GM12864 (cell line): Measurements from ENCODE around the gene BDKRB1.

Experiments
- DNase-seq: peaks from one replicate; pipeline ENCODE4 v3.0.0-alpha.2; 2011; ENCODE audit warnings: low read depth
- H3K4me3 ChIP-seq: 2 replicates; pipeline ENCODE4 v1.5.1; 2011; ENCODE audit warnings: mild to moderate bottlenecking, low read depth, low read length, control low read depth
- TF ChIP-seq, protein P1 (sequence below): IDR thresholded peaks from 2 replicates; pipeline ENCODE4 v1.5.1; 2011; ENCODE audit warnings: low read depth, mild to moderate bottlenecking, moderate library complexity, low read length, control low read depth, inconsistent platforms; ENCODE audit errors: missing control alignments

BDKRB1 gene

DNA sequence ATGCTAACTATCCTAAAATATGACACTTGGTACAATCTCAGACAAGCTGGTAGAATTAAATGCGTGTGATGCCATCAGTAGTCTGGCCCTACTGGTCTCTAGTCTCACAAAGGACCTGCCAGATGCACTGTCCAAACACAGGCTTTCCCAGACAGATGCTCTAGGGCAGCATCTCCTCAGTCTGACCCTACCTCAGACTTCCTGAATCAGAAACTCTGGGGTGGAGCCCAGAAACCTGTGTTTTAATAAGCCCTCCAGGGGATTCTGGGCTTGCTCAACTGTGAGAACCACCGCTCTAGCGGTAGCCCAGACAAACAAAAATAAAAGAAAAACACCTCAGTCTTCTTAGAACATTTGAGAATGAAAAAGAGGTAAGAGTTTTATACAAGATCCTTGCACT lies 48.0 kb downstream of the BDKRB1 start:
- TF ChIP-seq, protein P1, sequence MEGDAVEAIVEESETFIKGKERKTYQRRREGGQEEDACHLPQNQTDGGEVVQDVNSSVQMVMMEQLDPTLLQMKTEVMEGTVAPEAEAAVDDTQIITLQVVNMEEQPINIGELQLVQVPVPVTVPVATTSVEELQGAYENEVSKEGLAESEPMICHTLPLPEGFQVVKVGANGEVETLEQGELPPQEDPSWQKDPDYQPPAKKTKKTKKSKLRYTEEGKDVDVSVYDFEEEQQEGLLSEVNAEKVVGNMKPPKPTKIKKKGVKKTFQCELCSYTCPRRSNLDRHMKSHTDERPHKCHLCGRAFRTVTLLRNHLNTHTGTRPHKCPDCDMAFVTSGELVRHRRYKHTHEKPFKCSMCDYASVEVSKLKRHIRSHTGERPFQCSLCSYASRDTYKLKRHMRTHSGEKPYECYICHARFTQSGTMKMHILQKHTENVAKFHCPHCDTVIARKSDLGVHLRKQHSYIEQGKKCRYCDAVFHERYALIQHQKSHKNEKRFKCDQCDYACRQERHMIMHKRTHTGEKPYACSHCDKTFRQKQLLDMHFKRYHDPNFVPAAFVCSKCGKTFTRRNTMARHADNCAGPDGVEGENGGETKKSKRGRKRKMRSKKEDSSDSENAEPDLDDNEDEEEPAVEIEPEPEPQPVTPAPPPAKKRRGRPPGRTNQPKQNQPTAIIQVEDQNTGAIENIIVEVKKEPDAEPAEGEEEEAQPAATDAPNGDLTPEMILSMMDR = no peak
- H3K4me3 ChIP-seq = no peak overlapping the region
- no peak for DNase-seq

DNA sequence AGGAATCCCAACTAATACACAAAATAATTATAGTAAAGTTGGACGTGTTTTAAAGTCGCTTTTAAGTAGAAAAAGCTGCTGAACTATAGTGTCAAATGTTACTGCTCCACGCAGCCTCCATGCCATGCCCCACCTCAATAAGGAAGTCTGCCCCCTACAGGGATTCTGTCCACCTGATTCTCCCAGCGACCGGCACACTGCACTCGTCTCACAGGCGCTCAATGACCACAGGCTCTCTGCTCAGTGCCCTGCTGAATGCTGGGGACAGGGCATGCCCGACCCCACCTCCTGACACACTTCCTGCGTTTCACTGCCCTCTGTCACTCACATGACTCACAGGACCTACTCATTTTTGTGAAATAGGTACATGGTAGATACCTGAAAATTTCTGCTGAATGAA lies 48.9 kb downstream of the BDKRB1 start:
- DNase-seq = no peak
- H3K4me3 ChIP-seq = no peak overlapping the region
- TF ChIP-seq, protein P1 = no peak

DNA sequence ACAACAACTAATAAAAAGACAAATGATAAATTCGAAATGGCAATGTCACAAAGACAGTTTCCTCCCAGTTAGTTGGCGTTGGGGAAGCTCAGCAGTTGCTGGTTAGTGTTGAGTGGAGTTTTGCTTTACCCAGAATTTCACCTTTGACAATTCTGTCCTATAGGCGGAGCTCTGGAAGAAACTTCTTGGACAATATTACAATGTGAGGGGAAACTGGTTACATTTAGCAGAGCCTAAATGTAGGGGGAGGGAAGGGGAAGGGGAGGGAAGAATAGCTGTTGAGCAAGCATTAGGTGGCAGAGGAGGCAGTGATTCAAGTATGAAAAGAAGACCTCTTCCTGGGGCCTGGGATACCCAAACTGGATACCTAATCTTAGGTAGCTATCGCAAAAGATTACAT lies 51.4 kb downstream of the BDKRB1 start:
- TF ChIP-seq, protein P1 = no peak

DNA sequence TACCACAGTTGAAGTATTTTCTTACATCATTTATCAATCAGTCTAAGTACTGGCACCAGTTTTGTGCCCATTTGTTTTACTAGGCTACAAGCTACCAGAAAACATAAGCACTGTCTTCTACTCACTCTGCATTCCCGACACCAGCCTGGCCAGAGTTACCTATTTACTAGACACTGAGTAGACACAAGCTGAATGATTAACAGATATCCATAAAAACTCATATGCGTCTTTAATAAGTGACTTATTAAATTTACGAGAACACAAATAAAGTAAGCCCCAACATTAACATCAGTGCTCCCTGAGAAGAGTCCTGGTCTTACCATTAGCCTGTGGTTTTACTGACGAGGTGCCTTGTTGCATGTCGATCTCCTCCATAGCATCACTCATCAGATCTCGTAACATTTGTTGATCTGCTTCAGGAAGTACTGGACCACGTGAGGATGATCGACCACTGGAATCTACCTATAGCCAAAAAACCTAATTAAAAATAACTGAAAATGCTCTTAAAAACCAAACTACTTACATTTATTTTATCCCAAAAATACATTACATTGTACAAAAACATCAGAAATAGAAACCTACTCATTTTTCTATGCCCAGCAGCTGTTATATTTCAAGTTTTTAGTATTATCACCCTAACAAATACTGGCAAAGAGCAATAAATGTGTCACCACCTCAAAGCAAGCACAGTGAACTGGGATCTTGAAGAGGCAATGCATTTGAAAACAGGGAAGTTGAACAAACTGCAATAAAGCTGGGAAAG lies 53.3 kb downstream of the BDKRB1 start:
- H3K4me3 ChIP-seq = no peak overlapping the region
- TF ChIP-seq, protein P1 = no peak
- DNase-seq = no peak

More for the DNA sequence above, 51.4 kb downstream of the BDKRB1 start:
- no peak overlapping the region for H3K4me3 ChIP-seq
- no peak for DNase-seq

DNA sequence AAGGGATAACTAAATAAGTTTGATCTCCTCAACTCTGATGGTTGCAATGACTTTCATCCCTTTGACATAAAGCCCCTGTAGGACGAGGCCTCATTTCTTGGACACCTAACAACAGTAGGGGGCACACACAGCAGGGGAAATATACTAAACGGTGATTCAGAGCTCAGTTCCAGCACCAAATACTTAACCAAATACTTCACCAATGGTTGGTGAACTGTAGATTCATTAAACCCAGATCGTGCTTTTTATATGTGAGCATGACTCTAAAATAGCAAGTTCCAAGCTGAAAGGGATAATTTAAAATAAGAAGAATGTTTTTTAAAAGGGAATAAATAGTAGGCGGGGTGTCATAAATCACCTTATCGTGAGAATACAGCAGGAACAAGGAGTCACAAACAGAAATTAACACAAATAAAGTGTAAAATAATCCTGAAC lies 53.9 kb downstream of the BDKRB1 start:
- H3K4me3 ChIP-seq = no peak overlapping the region
- DNase-seq = no peak
- TF ChIP-seq, protein P1 = no peak

DNA sequence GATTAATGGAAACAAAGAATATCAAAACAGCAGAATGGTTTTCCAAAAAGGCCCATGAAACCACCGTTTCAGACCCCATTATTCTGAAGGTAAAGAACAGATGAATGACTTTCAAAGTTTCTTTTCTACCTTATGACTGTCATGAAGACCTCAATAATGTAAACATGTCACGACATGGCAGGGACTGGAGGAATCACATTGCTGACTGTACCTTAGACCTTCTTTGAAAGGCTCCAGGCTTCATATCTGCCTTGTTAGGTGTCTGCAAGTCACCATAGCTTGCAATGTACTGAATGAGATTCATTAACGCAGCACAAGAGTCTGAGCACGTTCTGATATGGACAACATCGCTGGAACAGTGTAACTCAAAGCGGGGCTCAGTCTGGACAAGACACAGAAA lies 54.9 kb downstream of the BDKRB1 start:
- H3K4me3 ChIP-seq = no peak overlapping the region
- TF ChIP-seq, protein P1 = no peak
- no peak for DNase-seq
